NCI-H1092 (cell line): Measurements from ENCODE around the gene OMD.
"Not testable (repeated sequence)": the region's sequence is repeated elsewhere in the genome, so short reads cannot be mapped to it uniquely, and the experiment has no call there.

Experiments
- DNase-seq: peaks from one replicate; lab custom pipeline; 2025; lab: John Stamatoyannopoulos, UW

Gene OMD

GRCh38 chr9:92411157-92411556 is 13.1 kb downstream of the OMD start:
- DNase-seq = not testable (repeated sequence)

- no peak for DNase-seq
Observed at GRCh38 chr9:92408747-92409478, 15.4 kb downstream of the OMD start.

- DNase-seq = no peak
Observed at GRCh38 chr9:92407818-92408217, 16.5 kb downstream of the OMD start.

GRCh38 chr9:92406477-92406876 is 17.8 kb downstream of the OMD start:
- DNase-seq = no peak

- DNase-seq = no peak
Observed at GRCh38 chr9:92405818-92406217, 18.5 kb downstream of the OMD start.

- no peak for DNase-seq
Observed at GRCh38 chr9:92404042-92404836, 20.0 kb downstream of the OMD start, which contains the start of gene OGN. Gene OGN, minus strand, starts transcription at chr9:92404578. Its CDS starts 1,171 bp downstream, at chr9:92403407.

GRCh38 chr9:92402826-92403745 is 21.2 kb downstream of the OMD start:
- DNase-seq = no peak

- DNase-seq = no peak
Observed at GRCh38 chr9:92402360-92402759, 21.9 kb downstream of the OMD start.

- no peak for DNase-seq
Observed at GRCh38 chr9:92397853-92398252, 26.4 kb downstream of the OMD start.

GRCh38 chr9:92395617-92396016 is 28.7 kb downstream of the OMD start:
- no peak for DNase-seq

GRCh38 chr9:92393686-92394085 is 30.6 kb downstream of the OMD start:
- no peak for DNase-seq

- DNase-seq = no peak
Observed at GRCh38 chr9:92392690-92393089, 31.6 kb downstream of the OMD start.

- DNase-seq = no peak
Observed at GRCh38 chr9:92385953-92386352, 38.3 kb downstream of the OMD start.

- DNase-seq = no peak
Observed at GRCh38 chr9:92385477-92385876, 38.8 kb downstream of the OMD start.

- no peak for DNase-seq
Observed at GRCh38 chr9:92385001-92385400, 39.3 kb downstream of the OMD start.

GRCh38 chr9:92384375-92384774 is 39.9 kb downstream of the OMD start:
- DNase-seq = no peak

GRCh38 chr9:92381775-92382174 is 42.5 kb downstream of the OMD start:
- DNase-seq = no peak

- DNase-seq = no peak
Observed at GRCh38 chr9:92380603-92381002, 43.7 kb downstream of the OMD start.

- DNase-seq = no peak
Observed at GRCh38 chr9:92378865-92379560, 45.3 kb downstream of the OMD start.

GRCh38 chr9:92377876-92378275 is 46.4 kb downstream of the OMD start:
- DNase-seq = no peak

- no peak for DNase-seq
Observed at GRCh38 chr9:92373167-92373566, 51.1 kb downstream of the OMD start.

GRCh38 chr9:92369075-92369474 is 55.2 kb downstream of the OMD start:
- DNase-seq = no peak
